ENCODE data around the gene CLTA. TPM values are rescaled to one million over a fixed set of nuclear protein-coding genes. Genes with fewer than 3 reads are reported as not detected.

Gene CLTA
- polyA plus RNA-seq, 1 of the 3 experiments (the other 2 are of a cell fraction) = 260 TPM

- peak; percentile 96 for DNase-seq
- TF ChIP-seq JUND (IDR thresholded peaks at IDR 0.05) (no peak), YY1 (IDR thresholded peaks at IDR 0.05; ENCODE audit: low read depth) (no peak), EZH2phosphoT487 (IDR thresholded peaks at IDR 0.05; ENCODE audit: borderline replicate concordance, low read depth) (no peak), PBX3 (IDR thresholded peaks at IDR 0.05) (no peak), FOXJ3 (CRISPR knock-in tag; IDR thresholded peaks at IDR 0.05) (no peak), RXRA (IDR thresholded peaks at IDR 0.05; ENCODE audit: borderline replicate concordance, low read depth) (peak; percentile 44; the same call in 1 of the 2 replicates), ELF1 (IDR thresholded peaks at IDR 0.05) (no peak), GABPA (IDR thresholded peaks at IDR 0.05; ENCODE audit: low read depth) (no peak), FOXM1 (IDR thresholded peaks at IDR 0.05; ENCODE audit: low read depth) (no peak), RAD21 (IDR thresholded peaks at IDR 0.05; ENCODE audit: low read length) (peak; percentile 88), SIN3A (IDR thresholded peaks at IDR 0.05; ENCODE audit: borderline replicate concordance, low read depth, low read length) (no peak), NRF1 (IDR thresholded peaks at IDR 0.05; ENCODE audit: low read depth, low read length) (peak; percentile 35), FOSL2 (IDR thresholded peaks at IDR 0.05; ENCODE audit: borderline replicate concordance, low read depth) (no peak), CHD2 (IDR thresholded peaks at IDR 0.05; ENCODE audit: low read length, partially characterized antibody) (no peak), SMC3 (IDR thresholded peaks at IDR 0.05; ENCODE audit: low read depth, low read length) (peak; percentile 95), TAF1 (IDR thresholded peaks at IDR 0.05; ENCODE audit: borderline replicate concordance, low read depth, low read length) (no peak), RCOR1 (IDR thresholded peaks at IDR 0.05; ENCODE audit: low read length) (no peak), MXI1 (IDR thresholded peaks at IDR 0.05; ENCODE audit: low read depth, low read length) (peak; percentile 34; the same call in 1 of the 2 replicates), NFIC (IDR thresholded peaks at IDR 0.05; ENCODE audit: borderline replicate concordance) (no peak; the same call in 1 of the 2 replicates)
- TF ChIP-seq, protein P1, sequence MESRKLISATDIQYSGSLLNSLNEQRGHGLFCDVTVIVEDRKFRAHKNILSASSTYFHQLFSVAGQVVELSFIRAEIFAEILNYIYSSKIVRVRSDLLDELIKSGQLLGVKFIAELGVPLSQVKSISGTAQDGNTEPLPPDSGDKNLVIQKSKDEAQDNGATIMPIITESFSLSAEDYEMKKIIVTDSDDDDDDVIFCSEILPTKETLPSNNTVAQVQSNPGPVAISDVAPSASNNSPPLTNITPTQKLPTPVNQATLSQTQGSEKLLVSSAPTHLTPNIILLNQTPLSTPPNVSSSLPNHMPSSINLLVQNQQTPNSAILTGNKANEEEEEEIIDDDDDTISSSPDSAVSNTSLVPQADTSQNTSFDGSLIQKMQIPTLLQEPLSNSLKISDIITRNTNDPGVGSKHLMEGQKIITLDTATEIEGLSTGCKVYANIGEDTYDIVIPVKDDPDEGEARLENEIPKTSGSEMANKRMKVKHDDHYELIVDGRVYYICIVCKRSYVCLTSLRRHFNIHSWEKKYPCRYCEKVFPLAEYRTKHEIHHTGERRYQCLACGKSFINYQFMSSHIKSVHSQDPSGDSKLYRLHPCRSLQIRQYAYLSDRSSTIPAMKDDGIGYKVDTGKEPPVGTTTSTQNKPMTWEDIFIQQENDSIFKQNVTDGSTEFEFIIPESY (IDR thresholded peaks at IDR 0.05; ENCODE audit: borderline replicate concordance, low read depth) = no peak
- TF ChIP-seq, protein P2, sequence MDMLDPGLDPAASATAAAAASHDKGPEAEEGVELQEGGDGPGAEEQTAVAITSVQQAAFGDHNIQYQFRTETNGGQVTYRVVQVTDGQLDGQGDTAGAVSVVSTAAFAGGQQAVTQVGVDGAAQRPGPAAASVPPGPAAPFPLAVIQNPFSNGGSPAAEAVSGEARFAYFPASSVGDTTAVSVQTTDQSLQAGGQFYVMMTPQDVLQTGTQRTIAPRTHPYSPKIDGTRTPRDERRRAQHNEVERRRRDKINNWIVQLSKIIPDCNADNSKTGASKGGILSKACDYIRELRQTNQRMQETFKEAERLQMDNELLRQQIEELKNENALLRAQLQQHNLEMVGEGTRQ (IDR thresholded peaks at IDR 0.05; ENCODE audit: borderline replicate concordance, low read depth, low read length) = no peak
- TF ChIP-seq, protein P3, sequence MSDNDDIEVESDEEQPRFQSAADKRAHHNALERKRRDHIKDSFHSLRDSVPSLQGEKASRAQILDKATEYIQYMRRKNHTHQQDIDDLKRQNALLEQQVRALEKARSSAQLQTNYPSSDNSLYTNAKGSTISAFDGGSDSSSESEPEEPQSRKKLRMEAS (IDR thresholded peaks at IDR 0.05; ENCODE audit: low read depth) = peak; percentile 81
- TF ChIP-seq, protein P4, sequence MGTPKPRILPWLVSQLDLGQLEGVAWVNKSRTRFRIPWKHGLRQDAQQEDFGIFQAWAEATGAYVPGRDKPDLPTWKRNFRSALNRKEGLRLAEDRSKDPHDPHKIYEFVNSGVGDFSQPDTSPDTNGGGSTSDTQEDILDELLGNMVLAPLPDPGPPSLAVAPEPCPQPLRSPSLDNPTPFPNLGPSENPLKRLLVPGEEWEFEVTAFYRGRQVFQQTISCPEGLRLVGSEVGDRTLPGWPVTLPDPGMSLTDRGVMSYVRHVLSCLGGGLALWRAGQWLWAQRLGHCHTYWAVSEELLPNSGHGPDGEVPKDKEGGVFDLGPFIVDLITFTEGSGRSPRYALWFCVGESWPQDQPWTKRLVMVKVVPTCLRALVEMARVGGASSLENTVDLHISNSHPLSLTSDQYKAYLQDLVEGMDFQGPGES (IDR thresholded peaks at IDR 0.05; ENCODE audit: low read depth, low read length) = no peak
- TF ChIP-seq, protein P5, sequence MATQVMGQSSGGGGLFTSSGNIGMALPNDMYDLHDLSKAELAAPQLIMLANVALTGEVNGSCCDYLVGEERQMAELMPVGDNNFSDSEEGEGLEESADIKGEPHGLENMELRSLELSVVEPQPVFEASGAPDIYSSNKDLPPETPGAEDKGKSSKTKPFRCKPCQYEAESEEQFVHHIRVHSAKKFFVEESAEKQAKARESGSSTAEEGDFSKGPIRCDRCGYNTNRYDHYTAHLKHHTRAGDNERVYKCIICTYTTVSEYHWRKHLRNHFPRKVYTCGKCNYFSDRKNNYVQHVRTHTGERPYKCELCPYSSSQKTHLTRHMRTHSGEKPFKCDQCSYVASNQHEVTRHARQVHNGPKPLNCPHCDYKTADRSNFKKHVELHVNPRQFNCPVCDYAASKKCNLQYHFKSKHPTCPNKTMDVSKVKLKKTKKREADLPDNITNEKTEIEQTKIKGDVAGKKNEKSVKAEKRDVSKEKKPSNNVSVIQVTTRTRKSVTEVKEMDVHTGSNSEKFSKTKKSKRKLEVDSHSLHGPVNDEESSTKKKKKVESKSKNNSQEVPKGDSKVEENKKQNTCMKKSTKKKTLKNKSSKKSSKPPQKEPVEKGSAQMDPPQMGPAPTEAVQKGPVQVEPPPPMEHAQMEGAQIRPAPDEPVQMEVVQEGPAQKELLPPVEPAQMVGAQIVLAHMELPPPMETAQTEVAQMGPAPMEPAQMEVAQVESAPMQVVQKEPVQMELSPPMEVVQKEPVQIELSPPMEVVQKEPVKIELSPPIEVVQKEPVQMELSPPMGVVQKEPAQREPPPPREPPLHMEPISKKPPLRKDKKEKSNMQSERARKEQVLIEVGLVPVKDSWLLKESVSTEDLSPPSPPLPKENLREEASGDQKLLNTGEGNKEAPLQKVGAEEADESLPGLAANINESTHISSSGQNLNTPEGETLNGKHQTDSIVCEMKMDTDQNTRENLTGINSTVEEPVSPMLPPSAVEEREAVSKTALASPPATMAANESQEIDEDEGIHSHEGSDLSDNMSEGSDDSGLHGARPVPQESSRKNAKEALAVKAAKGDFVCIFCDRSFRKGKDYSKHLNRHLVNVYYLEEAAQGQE (IDR thresholded peaks at IDR 0.05; ENCODE audit: low read depth, low read length) = no peak
These were observed 24.4 kb upstream of the CLTA start for GRCh38 chr9:36166168-36166927.

More at GRCh38 chr9:36166168-36166927, 24.4 kb upstream of the CLTA start:
- no peaks in the 10 kb centered on the region for H3K36me3 ChIP-seq (replicated peaks in 1 of 2; ENCODE audit: control insufficient read depth in 1 of 2, insufficient read depth in 2 of 2, low read length in 1 of 2)
- ChIA-PET CTCF (interaction anchor here (0.6 to 8.8 kb wide), 47 partner anchors 8 to 1138 kb away, joined by 3 to 167 read pairs (median 5); partner anchors contain the start of genes CLTA, GLIPR2, GNE and RECK), POLR2A (interaction anchor here (0.7 to 5.7 kb wide), 2 partner anchors 11 to 18 kb away, joined by 3 to 38 read pairs; no protein-coding TSS in a partner anchor)
- H3K9ac ChIP-seq = peak overlapping the region; percentile 66
- H3K9me3 ChIP-seq = no peaks in the 10 kb centered on the region
- no peaks in the 10 kb centered on the region for H3K9me2 ChIP-seq
- peak overlapping the region; percentile 90 for H2AFZ ChIP-seq (ENCODE audit: low read depth)
- no peaks in the 10 kb centered on the region for H3K79me2 ChIP-seq (ENCODE audit: insufficient read depth)
- H3K4me3 ChIP-seq (ENCODE audit: low read depth in 2 of 2, low read length in 1 of 2) = peak overlapping the region; percentile 48 to 66
- peak overlapping the region in 1 of 2 experiments; percentile 62; a peak in 1 of 4 replicates for H3K27ac ChIP-seq (ENCODE audit: low read depth in 2 of 2, low read length in 1 of 2)
- peaks cover 26 to 37% of the 10 kb centered on the region in 2 experiments; a peak in 3 of 4 replicates for H3K4me1 ChIP-seq (ENCODE audit: control insufficient read depth in 1 of 2, insufficient read depth in 2 of 2, low read depth in 1 of 2, low read length in 1 of 2)
- H4K20me1 ChIP-seq (ENCODE audit: insufficient read depth) = no peaks in the 10 kb centered on the region
- H3F3A ChIP-seq (replicated peaks; ENCODE audit: insufficient read depth) = peaks cover 32% of the 10 kb centered on the region
- H3K4me2 ChIP-seq = peak overlapping the region; percentile 88
- under 1% methylated on average over 24 of the region's 58 CpGs for WGBS (ENCODE audit: low lambda C conversion rate)
- H3K27me3 ChIP-seq (ENCODE audit: insufficient read depth) = no peaks in the 10 kb centered on the region

Data from SK-N-SH (cell line).